ENCODE data around the gene NRXN3. TPM values are rescaled to one million over a fixed set of nuclear protein-coding genes. Genes with fewer than 3 reads are reported as not detected.

Gene NRXN3
- total RNA-seq, 4 donors from 2014 or later: 4.1 to 11.9 (median 5.8) TPM

DNA sequence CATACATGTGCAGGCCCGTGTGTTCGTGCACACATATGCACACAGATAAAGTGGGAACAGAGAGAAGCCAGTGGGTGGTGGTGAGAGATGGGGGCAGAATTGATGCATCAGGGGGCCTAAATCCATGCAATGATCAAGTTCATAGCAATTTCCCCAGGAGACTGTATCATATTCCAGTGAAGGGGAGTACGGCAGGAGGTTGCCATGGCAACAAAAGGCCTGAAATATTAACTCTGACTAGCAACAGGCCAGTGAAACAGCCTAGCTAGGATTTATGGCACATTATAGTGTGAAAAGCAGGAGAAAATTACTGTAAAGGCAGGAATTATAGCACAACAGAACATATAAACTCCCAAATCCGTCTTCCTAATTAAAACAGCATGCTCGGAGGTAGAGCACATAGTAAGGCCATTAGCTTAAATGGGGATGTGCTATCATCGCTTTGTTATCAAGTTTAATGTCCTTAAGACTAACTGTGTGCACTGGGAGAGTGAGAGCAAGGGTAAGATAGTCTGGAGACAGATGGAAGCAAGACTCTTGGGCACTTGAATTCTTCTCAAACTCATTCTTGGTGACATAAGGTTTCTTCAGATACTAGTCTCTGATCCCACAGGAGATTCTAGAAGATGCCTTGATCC lies 1234.8 kb downstream of the NRXN3 start:
- 72 to 77% methylated on average over 5 to 6 of the region's 6 CpGs for WGBS, 2 donors (ENCODE audit: low coverage in 1 of 2)
- intact Hi-C loops (cut with DNase I; ENCODE audit: low total_unique reads): no loop called here
- no peaks in the 10 kb centered on the region for H3K27me3 ChIP-seq
- in situ Hi-C loops (cut with MboI; ENCODE audit: low pct_ligation_motif_present in 1 of 4, low pct_unique_long_range_greater_than_20kb in 1 of 4, low sequenced_read_pairs in 3 of 4): no loop called here
- H3K27ac ChIP-seq: no peak overlapping the region
- TF ChIP-seq POLR2A (IDR thresholded peaks at IDR 0.05) (no peak), EP300 (IDR thresholded peaks at IDR 0.05; ENCODE audit: low read depth) (no peak), POLR2AphosphoS5 (IDR thresholded peaks at IDR 0.05) (no peak)
- TF ChIP-seq, protein P1, sequence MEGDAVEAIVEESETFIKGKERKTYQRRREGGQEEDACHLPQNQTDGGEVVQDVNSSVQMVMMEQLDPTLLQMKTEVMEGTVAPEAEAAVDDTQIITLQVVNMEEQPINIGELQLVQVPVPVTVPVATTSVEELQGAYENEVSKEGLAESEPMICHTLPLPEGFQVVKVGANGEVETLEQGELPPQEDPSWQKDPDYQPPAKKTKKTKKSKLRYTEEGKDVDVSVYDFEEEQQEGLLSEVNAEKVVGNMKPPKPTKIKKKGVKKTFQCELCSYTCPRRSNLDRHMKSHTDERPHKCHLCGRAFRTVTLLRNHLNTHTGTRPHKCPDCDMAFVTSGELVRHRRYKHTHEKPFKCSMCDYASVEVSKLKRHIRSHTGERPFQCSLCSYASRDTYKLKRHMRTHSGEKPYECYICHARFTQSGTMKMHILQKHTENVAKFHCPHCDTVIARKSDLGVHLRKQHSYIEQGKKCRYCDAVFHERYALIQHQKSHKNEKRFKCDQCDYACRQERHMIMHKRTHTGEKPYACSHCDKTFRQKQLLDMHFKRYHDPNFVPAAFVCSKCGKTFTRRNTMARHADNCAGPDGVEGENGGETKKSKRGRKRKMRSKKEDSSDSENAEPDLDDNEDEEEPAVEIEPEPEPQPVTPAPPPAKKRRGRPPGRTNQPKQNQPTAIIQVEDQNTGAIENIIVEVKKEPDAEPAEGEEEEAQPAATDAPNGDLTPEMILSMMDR (IDR thresholded peaks at IDR 0.05): no peak
- H3K4me3 ChIP-seq: no peak overlapping the region
- no peaks in the 10 kb centered on the region for H3K9me3 ChIP-seq
- H3K4me1 ChIP-seq: no peaks in the 10 kb centered on the region
- DNase-seq: no peak
- H3K36me3 ChIP-seq: no peaks in the 10 kb centered on the region

DNA sequence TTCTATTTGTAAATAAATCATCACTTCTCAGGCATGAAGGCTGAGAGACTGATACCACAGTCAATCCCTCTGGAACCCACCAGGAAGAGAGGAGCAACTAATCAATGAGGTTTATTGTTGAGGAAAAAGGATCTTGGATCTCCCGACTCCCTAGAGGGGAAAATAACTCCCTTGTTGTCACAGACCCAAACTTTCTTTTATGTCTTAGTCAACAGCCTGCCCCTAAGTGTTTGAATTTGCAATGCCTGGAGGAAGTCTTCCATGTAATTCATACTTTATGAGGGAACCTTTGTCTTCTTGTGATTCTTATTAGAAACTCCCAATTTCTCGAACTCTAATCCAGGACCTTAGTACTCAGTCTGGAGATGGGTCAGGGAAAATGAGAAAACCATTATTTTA lies 1235.3 kb downstream of the NRXN3 start:
- no peak overlapping the region for H3K27ac ChIP-seq
- H3K4me3 ChIP-seq: no peak overlapping the region
- H3K4me1 ChIP-seq: no peaks in the 10 kb centered on the region
- no peak for DNase-seq
- TF ChIP-seq, protein P1 (IDR thresholded peaks at IDR 0.05): no peak
- no peak for TF ChIP-seq POLR2AphosphoS5 (IDR thresholded peaks at IDR 0.05)
- TF ChIP-seq EP300 (IDR thresholded peaks at IDR 0.05; ENCODE audit: low read depth): no peak
- no peak for TF ChIP-seq POLR2A (IDR thresholded peaks at IDR 0.05)
- H3K27me3 ChIP-seq: no peaks in the 10 kb centered on the region
- no peaks in the 10 kb centered on the region for H3K36me3 ChIP-seq
- 49 to 64% methylated on average over 2 of the region's 2 CpGs for WGBS, 2 donors (ENCODE audit: low coverage in 1 of 2)
- intact Hi-C loops (cut with DNase I; ENCODE audit: low total_unique reads): no loop called here
- H3K9me3 ChIP-seq: no peaks in the 10 kb centered on the region
- in situ Hi-C loops (cut with MboI; ENCODE audit: low pct_ligation_motif_present in 1 of 4, low pct_unique_long_range_greater_than_20kb in 1 of 4, low sequenced_read_pairs in 3 of 4): no loop called here

DNA sequence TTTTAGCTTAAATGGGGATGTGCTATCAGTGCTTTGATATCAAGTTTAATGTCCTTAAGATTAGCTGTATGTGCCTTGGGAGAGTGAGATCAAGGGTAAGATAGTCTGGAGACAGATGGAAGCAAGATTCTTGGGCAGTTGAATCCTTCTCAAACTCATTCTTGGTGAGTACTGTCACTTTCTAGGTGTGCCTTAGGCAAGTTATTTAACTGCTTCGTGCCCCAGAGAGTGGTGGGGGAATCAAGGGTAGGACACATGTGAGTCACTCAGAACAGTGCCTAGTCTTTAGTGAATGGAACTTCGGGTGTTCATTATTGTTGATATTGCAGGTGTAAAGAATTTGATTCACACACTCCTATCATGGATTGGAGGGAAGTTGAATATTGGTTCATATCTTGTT lies 1237.4 kb downstream of the NRXN3 start:
- Histone ChIP-seq H3K27me3 (no peaks in the 10 kb centered on the region), H3K9me3 (no peaks in the 10 kb centered on the region), H3K4me3 (no peak overlapping the region), H3K4me1 (no peaks in the 10 kb centered on the region), H3K36me3 (no peaks in the 10 kb centered on the region), H3K27ac (no peak overlapping the region)
- intact Hi-C loops (cut with DNase I; ENCODE audit: low total_unique reads): no loop called here
- no peak for DNase-seq
- no peak for TF ChIP-seq EP300 (IDR thresholded peaks at IDR 0.05; ENCODE audit: low read depth)
- no peak for TF ChIP-seq POLR2AphosphoS5 (IDR thresholded peaks at IDR 0.05)
- TF ChIP-seq, protein P1 (IDR thresholded peaks at IDR 0.05): no peak
- no peak for TF ChIP-seq POLR2A (IDR thresholded peaks at IDR 0.05)
- 72 to 75% methylated on average over 2 of the region's 2 CpGs for WGBS, 2 donors (ENCODE audit: low coverage in 1 of 2)
- in situ Hi-C loops (cut with MboI; ENCODE audit: low pct_ligation_motif_present in 1 of 4, low pct_unique_long_range_greater_than_20kb in 1 of 4, low sequenced_read_pairs in 3 of 4): no loop called here

DNA sequence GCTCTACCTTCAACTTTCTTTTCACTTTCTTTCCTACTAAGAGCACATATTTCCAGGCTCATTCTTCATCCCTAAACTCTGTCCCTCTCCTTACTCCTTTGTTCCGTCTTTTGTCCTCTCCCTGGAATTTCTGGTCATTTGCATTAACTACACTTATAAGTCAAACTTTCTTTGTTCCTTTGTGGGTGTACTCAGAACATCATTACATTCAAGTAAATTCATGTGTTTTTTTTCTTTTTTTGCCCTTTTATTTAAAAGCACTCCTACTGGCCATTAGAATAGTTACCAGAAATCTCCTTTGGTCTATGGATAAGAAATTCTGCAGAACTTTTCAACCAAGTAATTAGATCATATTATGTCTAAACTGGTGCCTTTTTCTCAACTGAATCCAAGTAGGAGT lies 1238.5 kb downstream of the NRXN3 start:
- intact Hi-C loops (cut with DNase I; ENCODE audit: low total_unique reads) (no loop called here), in situ Hi-C loops (cut with MboI; ENCODE audit: low pct_ligation_motif_present in 1 of 4, low pct_unique_long_range_greater_than_20kb in 1 of 4, low sequenced_read_pairs in 3 of 4) (no loop called here)
- H3K9me3 ChIP-seq: no peaks in the 10 kb centered on the region
- no peaks in the 10 kb centered on the region for H3K36me3 ChIP-seq
- no peaks in the 10 kb centered on the region for H3K27me3 ChIP-seq
- no peak for DNase-seq
- H3K4me1 ChIP-seq: no peaks in the 10 kb centered on the region
- TF ChIP-seq POLR2A (IDR thresholded peaks at IDR 0.05) (no peak), POLR2AphosphoS5 (IDR thresholded peaks at IDR 0.05) (no peak), EP300 (IDR thresholded peaks at IDR 0.05; ENCODE audit: low read depth) (no peak)
- TF ChIP-seq, protein P1 (IDR thresholded peaks at IDR 0.05): no peak
- H3K27ac ChIP-seq: no peak overlapping the region
- 75 to 80% methylated on average over 1 of the region's 1 CpG for WGBS, 2 donors (ENCODE audit: low coverage in 1 of 2)
- no peak overlapping the region for H3K4me3 ChIP-seq
